GM12874 (cell line): ENCODE results near the gene BMPR1B.

Experiments
- TF ChIP-seq, protein P1 (sequence below): IDR thresholded peaks from 2 replicates; pipeline ENCODE4 v1.5.1; 2011; ENCODE audit warnings: low read depth, mild to moderate bottlenecking, control low read depth, low read length, moderate library complexity; ENCODE audit not compliant: insufficient read depth

The BMPR1B gene

DNA sequence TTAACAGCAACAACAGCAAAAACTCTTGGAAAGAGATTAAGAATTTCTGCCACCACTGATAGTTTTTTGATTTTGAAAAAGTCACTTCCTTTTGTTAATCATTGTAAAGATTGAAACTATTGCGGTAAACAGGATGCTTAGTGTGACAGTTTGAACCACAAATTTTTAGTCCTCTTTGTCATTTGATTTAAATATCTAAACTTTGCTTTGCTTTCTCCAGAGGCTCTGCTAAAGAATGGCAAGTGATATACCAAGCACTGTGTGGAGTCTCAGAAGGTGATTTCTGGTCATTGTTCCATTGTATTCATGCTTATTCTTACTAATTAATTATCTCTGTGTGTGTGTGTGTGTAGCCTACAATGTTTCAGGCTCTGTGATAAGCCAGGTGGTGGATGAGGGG is 155.6 kb downstream of the BMPR1B start:
- TF ChIP-seq, protein P1, sequence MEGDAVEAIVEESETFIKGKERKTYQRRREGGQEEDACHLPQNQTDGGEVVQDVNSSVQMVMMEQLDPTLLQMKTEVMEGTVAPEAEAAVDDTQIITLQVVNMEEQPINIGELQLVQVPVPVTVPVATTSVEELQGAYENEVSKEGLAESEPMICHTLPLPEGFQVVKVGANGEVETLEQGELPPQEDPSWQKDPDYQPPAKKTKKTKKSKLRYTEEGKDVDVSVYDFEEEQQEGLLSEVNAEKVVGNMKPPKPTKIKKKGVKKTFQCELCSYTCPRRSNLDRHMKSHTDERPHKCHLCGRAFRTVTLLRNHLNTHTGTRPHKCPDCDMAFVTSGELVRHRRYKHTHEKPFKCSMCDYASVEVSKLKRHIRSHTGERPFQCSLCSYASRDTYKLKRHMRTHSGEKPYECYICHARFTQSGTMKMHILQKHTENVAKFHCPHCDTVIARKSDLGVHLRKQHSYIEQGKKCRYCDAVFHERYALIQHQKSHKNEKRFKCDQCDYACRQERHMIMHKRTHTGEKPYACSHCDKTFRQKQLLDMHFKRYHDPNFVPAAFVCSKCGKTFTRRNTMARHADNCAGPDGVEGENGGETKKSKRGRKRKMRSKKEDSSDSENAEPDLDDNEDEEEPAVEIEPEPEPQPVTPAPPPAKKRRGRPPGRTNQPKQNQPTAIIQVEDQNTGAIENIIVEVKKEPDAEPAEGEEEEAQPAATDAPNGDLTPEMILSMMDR, result no peak

DNA sequence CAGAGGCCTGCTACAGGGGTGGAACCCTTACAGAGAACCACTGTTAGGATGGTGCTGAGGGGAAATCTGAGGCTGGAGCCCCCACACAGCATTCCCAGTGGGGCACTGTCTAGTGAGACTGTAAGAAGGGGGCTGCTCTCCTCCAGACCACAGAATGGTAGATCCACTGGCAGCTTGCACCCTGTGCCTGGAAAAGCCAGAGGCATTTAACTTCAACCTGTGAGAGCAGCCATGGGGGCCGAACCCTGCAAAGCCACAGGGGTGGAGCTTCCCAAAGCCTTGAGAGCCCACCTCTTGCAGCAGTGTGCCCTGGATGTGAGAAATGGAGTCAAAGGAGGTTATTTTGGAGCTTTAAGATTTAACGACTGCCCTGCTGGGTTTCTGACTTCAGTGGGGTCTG is 159.4 kb downstream of the BMPR1B start:
- TF ChIP-seq, protein P1, result no peak

DNA sequence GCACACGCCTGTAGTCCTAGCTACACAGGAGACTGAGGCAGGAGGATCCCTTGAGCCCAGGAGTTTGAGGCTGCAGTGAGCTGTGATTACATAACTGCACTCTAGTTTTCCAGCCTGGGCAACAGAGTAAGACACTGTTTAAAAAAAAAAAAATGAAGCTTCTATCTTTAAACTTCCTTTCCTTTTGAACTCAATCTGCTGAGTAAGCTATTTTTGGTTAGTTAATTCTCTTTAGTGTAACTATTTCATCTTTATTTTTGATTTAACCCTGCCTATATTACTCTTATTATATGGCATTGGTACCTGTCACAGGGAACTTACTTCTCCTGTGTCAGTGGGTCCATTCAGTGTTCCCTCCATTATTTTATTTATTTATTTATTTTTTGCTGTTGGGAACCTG is 160.8 kb downstream of the BMPR1B start:
- TF ChIP-seq, protein P1, result no peak

DNA sequence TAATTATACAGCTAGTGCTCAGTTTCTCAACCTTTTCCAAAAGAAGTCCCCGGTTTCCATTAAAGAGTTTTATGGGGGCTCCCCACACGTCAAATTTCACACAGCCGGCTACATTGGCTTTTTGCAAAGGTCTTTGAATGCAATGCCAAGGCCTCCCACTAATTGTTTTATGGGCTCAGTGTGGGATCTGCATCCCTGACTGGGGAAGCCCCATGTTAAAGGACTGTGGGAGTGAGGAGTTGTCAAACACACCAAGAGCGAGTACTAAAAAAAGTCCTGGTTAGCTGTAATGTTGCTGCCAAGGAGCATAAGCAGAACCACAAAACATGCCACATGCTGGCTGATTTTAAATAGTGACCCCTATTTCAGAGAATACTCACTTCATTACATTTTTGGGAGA is 162.6 kb downstream of the BMPR1B start:
- TF ChIP-seq, protein P1, result no peak

DNA sequence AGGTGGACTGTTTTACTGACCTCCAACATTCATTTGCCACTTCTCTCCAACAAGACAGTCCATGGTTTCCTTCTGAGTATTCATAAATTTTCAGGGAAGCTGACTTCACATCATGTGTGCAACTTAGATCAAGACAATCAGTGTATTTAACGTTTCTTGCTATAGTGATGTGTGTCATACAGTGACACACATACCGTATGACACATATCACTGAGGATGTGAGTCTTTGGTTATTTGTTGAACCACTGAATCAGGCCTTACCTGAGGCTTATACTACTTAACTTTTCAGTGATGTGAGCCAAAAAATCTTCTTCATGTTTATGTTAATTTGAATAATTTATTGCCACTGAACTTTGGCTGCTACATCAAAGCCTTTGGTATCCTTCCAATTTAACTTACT is 166.8 kb downstream of the BMPR1B start:
- TF ChIP-seq, protein P1, result no peak

DNA sequence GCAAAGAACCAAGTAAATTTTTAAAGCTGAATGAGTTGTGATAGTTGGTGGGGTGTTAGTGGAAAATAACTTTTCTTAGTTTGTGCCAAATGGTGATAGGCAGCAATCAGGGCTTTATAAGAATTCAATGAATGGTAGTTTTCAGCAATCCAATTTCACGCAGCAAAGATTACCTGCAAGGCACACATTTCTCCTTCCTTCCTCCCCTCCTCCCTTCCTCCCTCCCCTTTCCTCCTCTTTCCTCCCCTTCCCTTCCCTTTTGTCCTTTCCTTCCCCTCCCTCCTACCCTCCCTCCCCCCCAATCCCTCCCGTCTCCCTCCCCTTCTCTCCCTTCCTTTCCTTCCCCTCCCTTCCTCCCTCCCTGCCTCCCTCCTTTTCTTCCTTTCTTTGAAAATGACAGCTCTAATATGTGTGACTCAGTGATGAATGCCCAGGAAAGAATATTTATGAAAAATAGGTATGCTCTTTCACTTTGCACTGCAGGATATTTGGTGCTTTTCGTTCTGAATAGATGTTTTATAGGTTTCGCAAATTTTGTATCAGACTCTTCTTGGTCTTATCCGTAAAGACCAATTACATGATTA is 168.1 kb downstream of the BMPR1B start:
- TF ChIP-seq, protein P1, result no peak

DNA sequence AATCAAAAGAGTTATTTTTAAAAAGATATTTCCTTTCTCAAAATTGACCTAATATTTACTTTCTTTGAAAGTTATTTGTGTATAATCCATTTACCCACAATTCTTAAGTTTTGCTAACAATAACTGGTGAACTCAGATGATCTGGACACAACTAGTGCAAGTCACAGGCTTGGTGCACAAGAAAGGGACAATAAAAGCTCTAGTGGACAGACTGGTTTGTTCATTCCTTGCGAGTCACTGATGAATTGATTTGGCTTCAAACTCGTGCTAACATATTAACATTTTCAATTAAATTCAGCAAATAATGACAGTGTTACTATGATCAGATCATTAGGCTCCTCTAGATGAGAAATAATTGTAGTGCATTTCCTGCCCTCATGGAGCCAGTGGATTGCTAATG is 169.2 kb downstream of the BMPR1B start:
- TF ChIP-seq, protein P1, result no peak

DNA sequence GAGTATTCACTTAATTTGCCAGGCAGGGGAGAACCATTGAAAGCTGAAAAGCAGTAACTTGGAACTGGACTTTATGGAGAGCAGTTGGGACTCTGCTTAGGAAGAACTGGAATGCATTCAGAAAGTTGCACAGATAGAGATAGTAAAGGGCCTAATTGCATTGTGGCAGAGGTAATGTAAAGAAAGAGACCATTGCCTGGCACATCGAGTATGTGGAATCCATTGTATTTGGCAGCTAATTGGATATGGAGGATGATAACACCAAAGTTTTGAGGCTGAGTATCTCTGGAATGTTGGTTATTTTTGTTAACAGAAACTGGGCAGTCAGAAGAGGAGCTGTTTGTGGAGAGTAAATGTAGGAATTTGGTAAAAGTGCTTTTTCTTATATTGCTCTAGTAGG is 169.9 kb downstream of the BMPR1B start:
- TF ChIP-seq, protein P1, result no peak
